Natural killer cell (primary cell): Measurements from ENCODE around the gene ANK2. TPM values are rescaled to one million over a fixed set of nuclear protein-coding genes. Genes with fewer than 3 reads are reported as not detected.

ENCODE experiments used
- ATAC-seq, 3 donors: fragments of 150-1000 bp in 2 of 3; fragments of 200-7000 bp in 1 of 3; cut with Tn5 transposase; 1 replicate in 1 of 3; 2 replicates in 2 of 3; pipeline ENCODE4 v1.10.0; 2021; ENCODE audit warnings: mild to moderate bottlenecking in 2 of 3, moderate library complexity in 2 of 3
- DNase-seq, 2 donors: peaks; one replicate each; pipeline versions ENCODE4 v3.0.0 to v3.0.0-alpha.2; 2013 to 2021; ENCODE audit warnings: mixed read lengths in 1 of 2
- H3K27ac ChIP-seq: one replicate; pipeline ENCODE4 v1.5.1; 2013; ENCODE audit warnings: mild to moderate bottlenecking, low read length
- H3K27me3 ChIP-seq: one replicate; pipeline ENCODE4 v1.6.1; 2013; ENCODE audit warnings: low read length; ENCODE audit not compliant: control insufficient read depth, insufficient read depth
- H3K36me3 ChIP-seq: one replicate; pipeline ENCODE4 v1.6.1; 2013; ENCODE audit warnings: low read length; ENCODE audit not compliant: control insufficient read depth, insufficient read depth
- H3K4me1 ChIP-seq: one replicate; pipeline ENCODE4 v1.6.1; 2013; ENCODE audit warnings: low read length; ENCODE audit not compliant: control insufficient read depth, insufficient read depth
- H3K4me3 ChIP-seq: one replicate; pipeline ENCODE4 v1.5.1; 2013; ENCODE audit warnings: low read length
- H3K9me3 ChIP-seq: one replicate; pipeline ENCODE4 v1.6.1; 2013; ENCODE audit warnings: low read length; ENCODE audit not compliant: control insufficient read depth, insufficient read depth
- H3K27ac Mint-ChIP-seq, 2 donors: one replicate each; pipeline ENCODE4 v1.8.0; 2022; ENCODE audit warnings: mild to moderate bottlenecking in 2 of 2, mixed read lengths in 2 of 2, moderate library complexity in 1 of 2
- H3K27me3 Mint-ChIP-seq, 2 donors: one replicate each; pipeline ENCODE4 v1.8.0; 2022; ENCODE audit warnings: low read depth in 2 of 2, mixed read lengths in 2 of 2
- H3K36me3 Mint-ChIP-seq: one replicate; pipeline ENCODE4 v1.8.0; 2022; ENCODE audit warnings: mixed read lengths
- H3K4me1 Mint-ChIP-seq, 2 donors: one replicate each; pipeline ENCODE4 v1.8.0; 2022; ENCODE audit warnings: mixed read lengths in 2 of 2
- H3K4me3 Mint-ChIP-seq: one replicate; pipeline ENCODE4 v1.8.0; 2022; ENCODE audit warnings: mild to moderate bottlenecking, moderate library complexity, mixed read lengths
- H3K9me3 Mint-ChIP-seq, 2 donors: one replicate each; pipeline ENCODE4 v1.8.0; 2022; ENCODE audit warnings: mixed read lengths in 2 of 2
- WGBS: methylation state at CpG from one replicate; pipeline ENCODE4 v1.1.7; 2013; ENCODE audit warnings: missing lambda C conversion rate; ENCODE audit not compliant: insufficient coverage; 5-methylcytosine and 5-hydroxymethylcytosine counted together
- intact Hi-C: fragments of 100-400 bp; cut with micrococcal nuclease; formaldehyde crosslinking; loops from one replicate; pipeline ENCODE4 v1.14.2; 2022
- total RNA-seq, 4 donors: library from RNA; stranded (reverse); fragments of 120-200 nt in 1 of 4; gene quantifications; one replicate each; pipeline versions ENCODE4 v1.2.3 to v1.2.4, GENCODE V29; 2013 to 2022
- TF ChIP-seq, protein P1 (sequence below): fragments of 200-600 bp; IDR thresholded peaks from one replicate; pipeline ENCODE4 v1.8.0; 2022; ENCODE audit warnings: antibody characterized with exemption

ANK2 gene
- total RNA-seq, 3 donors from 2014 or later (not counting 1 experiment from before 2014, with no cell fraction given): 0.05 TPM; not detected in 2

DNA sequence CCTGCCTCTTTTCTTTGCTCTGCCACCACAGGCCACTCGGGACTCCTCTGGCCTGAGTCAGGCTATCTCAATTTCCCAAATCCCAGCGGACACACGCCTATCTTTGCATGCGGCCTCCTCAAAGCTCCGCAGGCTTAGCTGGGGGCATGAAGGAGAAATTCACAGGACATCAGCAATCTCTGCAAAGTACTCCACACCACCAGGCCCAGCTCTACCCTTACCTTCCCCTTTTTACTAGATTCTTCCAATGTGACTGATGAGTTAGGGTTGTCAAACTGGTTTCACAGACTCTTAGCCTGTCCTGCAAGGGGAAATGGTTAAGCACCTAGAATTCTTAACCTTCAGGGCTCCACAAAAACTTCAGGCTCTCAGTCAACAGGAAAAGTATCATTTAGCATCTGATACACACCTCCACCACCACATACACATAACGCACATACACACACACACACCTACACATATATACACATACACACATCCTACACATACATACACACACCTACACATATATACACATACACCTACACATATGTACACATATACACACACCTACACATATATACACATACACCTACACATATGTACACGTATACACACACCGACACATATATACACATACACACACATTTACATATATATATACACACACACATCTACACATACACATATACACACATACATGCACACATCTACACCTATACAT lies 349.1 kb downstream of the ANK2 start:
- 93% methylated on average over 8 of the region's 8 CpGs for WGBS
- DNase-seq: no peak

DNA sequence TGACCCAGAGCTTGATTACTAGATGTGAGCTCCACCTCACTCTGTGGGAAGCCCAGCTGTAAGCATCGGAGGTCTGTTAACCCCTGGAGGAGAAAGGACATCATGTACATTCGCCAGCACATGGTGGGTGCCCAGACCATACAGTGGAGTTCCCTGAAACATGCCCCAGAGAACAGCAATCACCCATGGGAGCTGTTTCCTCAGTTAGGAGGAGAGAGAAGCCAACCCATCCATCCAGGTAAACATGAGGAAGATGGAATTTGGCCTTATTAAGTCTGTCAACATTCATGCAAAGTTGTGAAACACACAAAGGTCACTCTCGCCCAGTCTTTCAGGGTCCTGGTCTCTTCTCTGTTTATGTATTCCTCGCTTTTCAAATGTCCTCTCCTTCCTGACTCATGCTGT lies 354.7 kb downstream of the ANK2 start:
- ATAC-seq: no peak
- WGBS: 81% methylated on average over 4 of the region's 4 CpGs
- peaks cover 0 to 11% of the 10 kb centered on the region in 2 donors for H3K27me3 Mint-ChIP-seq
- H3K4me3 Mint-ChIP-seq: no peak overlapping the region
- no peak overlapping the region for H3K27ac Mint-ChIP-seq
- DNase-seq: no peak
- no peaks in the 10 kb centered on the region for H3K4me1 Mint-ChIP-seq
- TF ChIP-seq, protein P1, sequence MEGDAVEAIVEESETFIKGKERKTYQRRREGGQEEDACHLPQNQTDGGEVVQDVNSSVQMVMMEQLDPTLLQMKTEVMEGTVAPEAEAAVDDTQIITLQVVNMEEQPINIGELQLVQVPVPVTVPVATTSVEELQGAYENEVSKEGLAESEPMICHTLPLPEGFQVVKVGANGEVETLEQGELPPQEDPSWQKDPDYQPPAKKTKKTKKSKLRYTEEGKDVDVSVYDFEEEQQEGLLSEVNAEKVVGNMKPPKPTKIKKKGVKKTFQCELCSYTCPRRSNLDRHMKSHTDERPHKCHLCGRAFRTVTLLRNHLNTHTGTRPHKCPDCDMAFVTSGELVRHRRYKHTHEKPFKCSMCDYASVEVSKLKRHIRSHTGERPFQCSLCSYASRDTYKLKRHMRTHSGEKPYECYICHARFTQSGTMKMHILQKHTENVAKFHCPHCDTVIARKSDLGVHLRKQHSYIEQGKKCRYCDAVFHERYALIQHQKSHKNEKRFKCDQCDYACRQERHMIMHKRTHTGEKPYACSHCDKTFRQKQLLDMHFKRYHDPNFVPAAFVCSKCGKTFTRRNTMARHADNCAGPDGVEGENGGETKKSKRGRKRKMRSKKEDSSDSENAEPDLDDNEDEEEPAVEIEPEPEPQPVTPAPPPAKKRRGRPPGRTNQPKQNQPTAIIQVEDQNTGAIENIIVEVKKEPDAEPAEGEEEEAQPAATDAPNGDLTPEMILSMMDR: no peak
- Histone ChIP-seq H3K27ac (no peak overlapping the region), H3K4me1 (no peaks in the 10 kb centered on the region), H3K9me3 (no peaks in the 10 kb centered on the region), H3K27me3 (no peaks in the 10 kb centered on the region), H3K4me3 (no peak overlapping the region), H3K36me3 (no peaks in the 10 kb centered on the region)
- H3K36me3 Mint-ChIP-seq: no peaks in the 10 kb centered on the region
- H3K9me3 Mint-ChIP-seq: no peaks in the 10 kb centered on the region
- intact Hi-C loops: no loop called here

More for the DNA sequence above, 349.1 kb downstream of the ANK2 start:
- no peaks in the 10 kb centered on the region for H3K9me3 Mint-ChIP-seq
- H3K27ac Mint-ChIP-seq: no peak overlapping the region
- H3K4me3 Mint-ChIP-seq: no peak overlapping the region
- H3K36me3 Mint-ChIP-seq: no peaks in the 10 kb centered on the region
- Histone ChIP-seq H3K9me3 (no peaks in the 10 kb centered on the region), H3K4me3 (no peak overlapping the region), H3K27me3 (no peaks in the 10 kb centered on the region), H3K4me1 (no peaks in the 10 kb centered on the region), H3K27ac (no peak overlapping the region), H3K36me3 (no peaks in the 10 kb centered on the region)
- TF ChIP-seq, protein P1: no peak
- intact Hi-C loops: loop anchor here (10.0 kb wide), 3 partner anchors 786 to 1406 kb away; no protein-coding TSS in a partner anchor
- H3K27me3 Mint-ChIP-seq: peaks cover 0 to 7% of the 10 kb centered on the region in 2 donors
- no peak for ATAC-seq
- H3K4me1 Mint-ChIP-seq: no peaks in the 10 kb centered on the region

DNA sequence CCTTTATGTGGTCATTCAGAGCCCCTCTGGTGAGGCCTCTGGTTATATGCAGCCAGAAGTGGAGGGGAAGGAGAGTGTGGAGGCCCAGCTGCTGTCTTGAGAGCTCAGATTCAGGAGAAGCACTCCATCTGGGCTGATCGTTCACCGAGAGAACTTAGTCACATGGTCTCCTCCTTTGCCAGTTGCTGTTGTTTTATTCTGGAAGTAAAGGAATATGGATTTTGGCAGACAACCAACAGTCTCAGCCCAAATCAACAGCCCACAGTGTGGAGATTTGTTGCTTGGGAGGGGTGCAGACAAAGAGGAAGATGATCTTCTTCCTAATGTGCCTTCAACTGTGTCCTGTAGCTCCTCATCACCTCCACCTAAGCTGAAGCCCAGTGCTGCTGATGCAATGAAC lies 355.4 kb downstream of the ANK2 start:
- H3K27ac ChIP-seq: no peak overlapping the region
- Mint-ChIP-seq H3K4me3 (no peak overlapping the region), H3K27me3 (peaks cover 2 to 15% of the 10 kb centered on the region in 2 donors), H3K9me3 (no peaks in the 10 kb centered on the region), H3K4me1 (no peaks in the 10 kb centered on the region), H3K36me3 (no peaks in the 10 kb centered on the region), H3K27ac (no peak overlapping the region)
- H3K27me3 ChIP-seq: no peaks in the 10 kb centered on the region
- no peaks in the 10 kb centered on the region for H3K9me3 ChIP-seq
- WGBS: 79% methylated on average over 2 of the region's 2 CpGs
- no peak for DNase-seq
- H3K4me3 ChIP-seq: no peak overlapping the region
- intact Hi-C loops: no loop called here
- H3K4me1 ChIP-seq: no peaks in the 10 kb centered on the region
- no peaks in the 10 kb centered on the region for H3K36me3 ChIP-seq
- ATAC-seq: no peak
- TF ChIP-seq, protein P1: no peak
